ENCODE results near the gene THAP7. TPM values are rescaled to one million over a fixed set of nuclear protein-coding genes. Genes with fewer than 3 reads are reported as not detected.

THAP7 gene
- total RNA-seq, 1 donor from 2014 or later, result 13.3 TPM

Other genes starting within 250 kb of the THAP7 start
- gene SERPIND1, start 228.0 kb downstream of the THAP7 start, total RNA-seq, result 0.08 TPM
- 28.5 TPM for gene PI4KA, start 143.3 kb downstream of the THAP7 start, total RNA-seq
- 24.0 TPM for gene SNAP29, start 143.1 kb downstream of the THAP7 start, total RNA-seq
- gene CRKL, start 84.7 kb downstream of the THAP7 start, total RNA-seq, result 42.6 TPM
- 1.5 TPM for gene AIFM3, start 34.9 kb downstream of the THAP7 start, total RNA-seq
- 26.3 TPM for gene LZTR1, start 19.8 kb downstream of the THAP7 start, total RNA-seq
- 0.64 TPM for gene P2RX6, start 13.0 kb upstream of the THAP7 start, total RNA-seq
- gene SLC7A4, start 30.4 kb upstream of the THAP7 start, total RNA-seq, result 4.2 TPM
- 0.20 TPM for gene LRRC74B, start 43.8 kb upstream of the THAP7 start, total RNA-seq

All from esophagus mucosa (tissue), 1 donor.